IMR-90 (cell line): ENCODE data around the gene NXPE1. TPM values are rescaled to one million over a fixed set of nuclear protein-coding genes. Genes with fewer than 3 reads are reported as not detected.

Experiments used
- ATAC-seq: fragments of 200-7000 bp; cut with Tn5 transposase; 2 replicates; pipeline ENCODE4 v1.9.1; 2020; ENCODE audit warnings: low read depth, mild to moderate bottlenecking, moderate library complexity
- BruUV-seq: library from RNA; stranded (reverse); fragments of 400-500 nt; replicated peaks from 2 replicates; lab custom pipeline; 2021; lab: Mats Ljungman, UMichigan
- CTCF ChIA-PET: fragments of 300-600 bp; formaldehyde crosslinking; extraction: SDS; loops from one replicate; lab custom pipeline; 2021; ENCODE audit warnings: antibody characterized with exemption; lab: Yijun Ruan, JAX
- POLR2A ChIA-PET: fragments of 300-600 bp; sonication (Branson Sonifier 250); formaldehyde crosslinking; loops from one replicate; lab custom pipeline; 2022; ENCODE audit warnings: antibody characterized with exemption; ENCODE audit not compliant: unreplicated experiment; lab: Charles Lee
- DNase-seq: peaks from one replicate; pipeline ENCODE4 v3.0.0; 2013
- H2AFZ ChIP-seq: replicated peaks from 2 replicates; pipeline ENCODE3; 2013; ENCODE audit warnings: low read length, mild to moderate bottlenecking; ENCODE audit not compliant: poor library complexity
- H2AK5ac ChIP-seq: 2 replicates; pipeline ENCODE4 v1.6.1; 2013; ENCODE audit warnings: low read depth, low read length, inconsistent platforms
- H2AK9ac ChIP-seq: replicated peaks from 2 replicates; pipeline ENCODE3; 2013; ENCODE audit warnings: mild to moderate bottlenecking, low read depth, low read length, moderate library complexity; ENCODE audit not compliant: poor library complexity
- H2BK120ac ChIP-seq: 2 replicates; pipeline ENCODE4 v1.6.1; 2013; ENCODE audit warnings: low read depth, low read length, inconsistent platforms
- H2BK15ac ChIP-seq: 3 replicates; pipeline ENCODE4 v1.6.1; 2013; ENCODE audit warnings: low read depth, low read length, inconsistent platforms
- H2BK20ac ChIP-seq: 2 replicates; pipeline ENCODE4 v1.6.1; 2013; ENCODE audit warnings: low read depth, mild to moderate bottlenecking, inconsistent platforms, low read length, moderate library complexity
- H2BK5ac ChIP-seq: 2 replicates; pipeline ENCODE4 v1.6.1; 2013; ENCODE audit warnings: mild to moderate bottlenecking, low read depth, low read length, inconsistent platforms; ENCODE audit not compliant: poor library complexity, severe bottlenecking
- H3K14ac ChIP-seq: replicated peaks from 2 replicates; pipeline ENCODE4 v1.6.1; 2013; ENCODE audit warnings: low read depth, low read length, inconsistent platforms
- H3K18ac ChIP-seq: 2 replicates; pipeline ENCODE4 v1.6.1; 2013; ENCODE audit warnings: low read depth, low read length, control low read depth
- H3K23ac ChIP-seq: 2 replicates; pipeline ENCODE4 v1.6.1; 2013; ENCODE audit warnings: low read depth, low read length, inconsistent platforms
- H3K27ac ChIP-seq: 2 replicates; pipeline ENCODE4 v1.5.1; 2013; ENCODE audit warnings: mild to moderate bottlenecking, control low read depth, low read length; ENCODE audit not compliant: insufficient read depth
- H3K27me3 ChIP-seq: 2 replicates; pipeline ENCODE4 v1.6.1; 2013; ENCODE audit warnings: low read length; ENCODE audit not compliant: control insufficient read depth, insufficient read depth
- H3K36me3 ChIP-seq: 2 replicates; pipeline ENCODE4 v1.6.1; 2013; ENCODE audit warnings: low read length, mixed read lengths; ENCODE audit not compliant: control insufficient read depth, insufficient read depth
- H3K4ac ChIP-seq: 2 replicates; pipeline ENCODE4 v1.6.1; 2013; ENCODE audit warnings: low read depth, low read length, inconsistent platforms
- H3K4me1 ChIP-seq: 2 replicates; pipeline ENCODE4 v1.6.1; 2013; ENCODE audit warnings: low read length, mixed read lengths; ENCODE audit not compliant: control insufficient read depth, insufficient read depth
- H3K4me2 ChIP-seq: 2 replicates; pipeline ENCODE4 v1.6.1; 2013; ENCODE audit warnings: low read depth, mild to moderate bottlenecking, control low read depth, low read length, moderate library complexity
- H3K4me3 ChIP-seq: 2 replicates; pipeline ENCODE4 v1.5.1; 2013; ENCODE audit warnings: low read depth, mild to moderate bottlenecking, control low read depth, low read length, moderate library complexity; ENCODE audit not compliant: insufficient read depth
- H3K56ac ChIP-seq: 2 replicates; pipeline ENCODE4 v1.6.1; 2013; ENCODE audit warnings: low read length, inconsistent platforms; ENCODE audit not compliant: insufficient read depth; ENCODE audit errors: extremely low read depth
- H3K79me1 ChIP-seq, 2 experiments: 2 replicates each; pipeline ENCODE4 v1.6.1; 2013; ENCODE audit warnings: low read length in 2 of 2, inconsistent platforms in 1 of 2, low read depth in 1 of 2
- H3K9ac ChIP-seq: 2 replicates; pipeline ENCODE4 v1.6.1; 2013; ENCODE audit warnings: low read depth, low read length, control low read depth
- H3K9me1 ChIP-seq: 2 replicates; pipeline ENCODE4 v1.6.1; 2013; ENCODE audit warnings: low read length, inconsistent platforms; ENCODE audit not compliant: insufficient read depth
- H3K9me3 ChIP-seq: 2 replicates; pipeline ENCODE4 v1.6.1; 2013; ENCODE audit warnings: low read length; ENCODE audit not compliant: control insufficient read depth, insufficient read depth
- H4K20me1 ChIP-seq: 2 replicates; pipeline ENCODE4 v1.6.1; 2013; ENCODE audit warnings: low read length, inconsistent platforms; ENCODE audit not compliant: insufficient read depth
- H4K5ac ChIP-seq: 2 replicates; pipeline ENCODE4 v1.6.1; 2013; ENCODE audit warnings: mild to moderate bottlenecking, low read depth, low read length, control low read depth
- H4K8ac ChIP-seq, 2 experiments: 2 replicates each; pipeline ENCODE4 v1.6.1; 2013; ENCODE audit warnings: low read depth in 2 of 2, low read length in 2 of 2, control low read depth in 1 of 2, inconsistent platforms in 1 of 2
- H4K91ac ChIP-seq: 2 replicates; pipeline ENCODE4 v1.6.1; 2013; ENCODE audit warnings: low read depth, low read length, inconsistent platforms; ENCODE audit not compliant: insufficient read depth
- CHD1 ChIP-seq: IDR thresholded peaks from 2 replicates; pipeline ENCODE4 v1.6.1; 2012; ENCODE audit warnings: low read depth, low read length, improper control_type of control experiment
- MAFK ChIP-seq: IDR thresholded peaks from 2 replicates; pipeline ENCODE4 v1.6.1; 2012; ENCODE audit warnings: low read depth, low read length, improper control_type of control experiment
- MAZ ChIP-seq: IDR thresholded peaks from 2 replicates; pipeline ENCODE4 v1.6.1; 2012; ENCODE audit warnings: low read depth, mild to moderate bottlenecking, low read length, improper control_type of control experiment, moderate library complexity, borderline replicate concordance
- USF2 ChIP-seq: fragments of 150-350 bp; IDR thresholded peaks from 2 replicates; pipeline ENCODE4 v1.6.1; 2017; ENCODE audit warnings: mild to moderate bottlenecking, antibody characterized with exemption, low read length, low read depth
- WGBS, 2 experiments: methylation state at CpG; one replicate each; pipeline versions ENCODE4 v1.1.5 to v1.1.7; 2013; ENCODE audit warnings: missing lambda C conversion rate in 2 of 2; ENCODE audit not compliant: insufficient read length in 1 of 2; ENCODE audit errors: extremely low coverage in 2 of 2; 5-methylcytosine and 5-hydroxymethylcytosine counted together
- dilution Hi-C: fragments of 300-500 bp; cut with HindIII; formaldehyde crosslinking; loops from one replicate; pipeline ENCODE4 v1.14.3; 2018; ENCODE audit warnings: low sequenced_read_pairs; ENCODE audit not compliant: unreplicated experiment
- in situ Hi-C: fragments of 300-500 bp; cut with MboI; formaldehyde crosslinking; loops from 3 replicates; pipeline ENCODE4 v1.14.3; 2019; ENCODE audit warnings: low sequenced_read_pairs, inconsistent platforms, mixed read lengths
- intact Hi-C: fragments of 100-400 bp; cut with micrococcal nuclease; formaldehyde crosslinking; loops from 2 replicates; pipeline ENCODE4 v1.10.0; 2022
- polyA plus RNA-seq, 3 experiments: library from polyadenylated mRNA; depleted of rRNA; stranded (reverse); fragments of >200 nt; gene quantifications; 2 replicates each; pipeline ENCODE4 v1.2.3, GENCODE V29; 2012; ENCODE audit warnings: low replicate concordance in 1 of 3
- total RNA-seq: library from RNA; depleted of rRNA; stranded (reverse); fragments of >200 nt; gene quantifications from 2 replicates; pipeline ENCODE4 v1.2.3, GENCODE V29; 2012
- TF ChIP-seq, protein P1 (sequence below): fragments of 150-350 bp; IDR thresholded peaks from 2 replicates; pipeline ENCODE4 v1.6.1; 2016; ENCODE audit warnings: low read depth, mild to moderate bottlenecking, low read length, moderate library complexity, borderline replicate concordance

NXPE1 gene
- total and polyA plus RNA-seq, 2 of the 4 experiments (the other 2 are of a cell fraction) = not detected

- TF ChIP-seq CHD1 = no peak
- TF ChIP-seq USF2 = no peak
- TF ChIP-seq, protein P1, sequence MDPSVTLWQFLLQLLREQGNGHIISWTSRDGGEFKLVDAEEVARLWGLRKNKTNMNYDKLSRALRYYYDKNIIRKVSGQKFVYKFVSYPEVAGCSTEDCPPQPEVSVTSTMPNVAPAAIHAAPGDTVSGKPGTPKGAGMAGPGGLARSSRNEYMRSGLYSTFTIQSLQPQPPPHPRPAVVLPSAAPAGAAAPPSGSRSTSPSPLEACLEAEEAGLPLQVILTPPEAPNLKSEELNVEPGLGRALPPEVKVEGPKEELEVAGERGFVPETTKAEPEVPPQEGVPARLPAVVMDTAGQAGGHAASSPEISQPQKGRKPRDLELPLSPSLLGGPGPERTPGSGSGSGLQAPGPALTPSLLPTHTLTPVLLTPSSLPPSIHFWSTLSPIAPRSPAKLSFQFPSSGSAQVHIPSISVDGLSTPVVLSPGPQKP = no peak
- TF ChIP-seq MAFK = no peak
- no peak for TF ChIP-seq MAZ
- H2AK9ac ChIP-seq = no peak overlapping the region
- no peaks in the 10 kb centered on the region for H3K27me3 ChIP-seq
- no peaks in the 10 kb centered on the region for H4K20me1 ChIP-seq
- DNase-seq (no peak), ATAC-seq (no peak; the same call in 1 of the 2 replicates)
- CTCF ChIA-PET = no interaction called here
- H2BK20ac ChIP-seq = no peak overlapping the region
- H3K27ac ChIP-seq = no peak overlapping the region
- no peak overlapping the region for H2AFZ ChIP-seq
- no peak overlapping the region for H4K8ac ChIP-seq
- H3K4me2 ChIP-seq = peak overlapping the region; percentile 28
- in situ Hi-C loops = no loop called here
- no peak overlapping the region for H3K18ac ChIP-seq
- intact Hi-C loops = no loop called here
- H3K4ac ChIP-seq = no peak overlapping the region
- BruUV-seq = no TSS peak
- no peak overlapping the region for H3K23ac ChIP-seq
- no peaks in the 10 kb centered on the region; the same call in none of the 2 replicates for H3K4me1 ChIP-seq
- dilution Hi-C loops = no loop called here
- no peak overlapping the region for H3K14ac ChIP-seq
- no peak overlapping the region for H2BK120ac ChIP-seq
- no peak overlapping the region for H4K91ac ChIP-seq
- H3K79me1 ChIP-seq = no peaks in the 10 kb centered on the region
- no peak overlapping the region for H2AK5ac ChIP-seq
- H3K36me3 ChIP-seq = no peaks in the 10 kb centered on the region
- no peak overlapping the region for H2BK5ac ChIP-seq
- no peaks in the 10 kb centered on the region for H3K9me1 ChIP-seq
- POLR2A ChIA-PET = no interaction called here
- no peak overlapping the region for H3K9ac ChIP-seq
- H4K5ac ChIP-seq = no peak overlapping the region
- no peaks in the 10 kb centered on the region for H3K9me3 ChIP-seq
- no peak overlapping the region for H3K56ac ChIP-seq
- H2BK15ac ChIP-seq = no peak overlapping the region
- WGBS, 2 experiments = no CpG with 5 or more reads among the region's 2 CpGs
- no peak overlapping the region for H3K4me3 ChIP-seq
Measured at GRCh38 chr11:114478001-114478410, 81.7 kb downstream of the NXPE1 start.
